GM13976 (cell line): Measurements from ENCODE around the gene SSBP2.

Experiments
- DNase-seq: peaks from one replicate; pipeline ENCODE4 v3.0.0; 2012; ENCODE audit warnings: low spot score
- in situ Hi-C: fragments of 300-500 bp; cut with MboI; formaldehyde crosslinking; loops from one replicate; pipeline ENCODE4 v1.12.0; 2022; ENCODE audit warnings: low sequenced_read_pairs, mixed read lengths, inconsistent platforms; ENCODE audit not compliant: unreplicated experiment
- TF ChIP-seq, protein P1 (sequence below): IDR thresholded peaks from 2 replicates; pipeline ENCODE4 v1.5.1; 2012; ENCODE audit warnings: borderline replicate concordance, mild to moderate bottlenecking; ENCODE audit not compliant: insufficient read depth; ENCODE audit errors: extremely low read depth, missing control alignments, control extremely low read depth

The SSBP2 gene

DNA sequence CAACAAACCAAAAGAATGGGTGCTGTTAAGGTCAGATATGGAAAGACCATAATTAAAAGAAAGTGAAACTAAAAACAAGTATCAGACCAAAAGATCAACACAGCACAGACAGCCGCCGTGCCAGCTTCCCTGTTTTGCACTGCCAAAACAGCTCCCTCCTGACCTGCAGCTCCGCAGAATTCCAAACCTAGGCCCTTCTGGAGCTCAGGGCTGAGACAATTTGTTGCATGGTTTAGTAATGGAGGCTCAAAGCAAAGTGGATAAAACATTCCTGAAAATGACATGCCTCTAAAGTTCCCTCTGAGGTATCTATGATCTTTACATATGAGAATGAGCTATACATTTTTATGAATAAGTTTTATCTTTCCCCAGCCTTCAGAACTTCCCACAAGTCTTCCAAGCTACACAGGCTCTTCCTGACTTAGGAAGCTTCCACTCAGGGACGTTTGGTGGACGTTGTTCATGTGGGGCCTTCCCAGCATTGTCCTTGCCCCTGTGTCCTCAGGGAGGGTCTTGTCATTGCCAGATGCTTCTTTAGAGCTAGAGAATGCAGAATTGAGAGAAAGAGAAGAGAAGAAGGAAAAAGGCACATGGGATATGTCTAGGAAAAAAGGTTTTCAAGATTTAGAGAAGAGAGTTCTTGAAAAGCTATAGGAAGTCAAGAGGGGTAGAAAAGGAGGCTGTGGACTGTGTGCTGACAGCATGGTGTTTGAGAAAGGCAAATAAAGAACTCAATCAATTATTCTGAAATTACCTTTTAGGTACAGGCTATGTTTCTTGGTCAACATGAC, 28.4 kb upstream of the SSBP2 start:
- in situ Hi-C loops: no loop called here
- TF ChIP-seq, protein P1, sequence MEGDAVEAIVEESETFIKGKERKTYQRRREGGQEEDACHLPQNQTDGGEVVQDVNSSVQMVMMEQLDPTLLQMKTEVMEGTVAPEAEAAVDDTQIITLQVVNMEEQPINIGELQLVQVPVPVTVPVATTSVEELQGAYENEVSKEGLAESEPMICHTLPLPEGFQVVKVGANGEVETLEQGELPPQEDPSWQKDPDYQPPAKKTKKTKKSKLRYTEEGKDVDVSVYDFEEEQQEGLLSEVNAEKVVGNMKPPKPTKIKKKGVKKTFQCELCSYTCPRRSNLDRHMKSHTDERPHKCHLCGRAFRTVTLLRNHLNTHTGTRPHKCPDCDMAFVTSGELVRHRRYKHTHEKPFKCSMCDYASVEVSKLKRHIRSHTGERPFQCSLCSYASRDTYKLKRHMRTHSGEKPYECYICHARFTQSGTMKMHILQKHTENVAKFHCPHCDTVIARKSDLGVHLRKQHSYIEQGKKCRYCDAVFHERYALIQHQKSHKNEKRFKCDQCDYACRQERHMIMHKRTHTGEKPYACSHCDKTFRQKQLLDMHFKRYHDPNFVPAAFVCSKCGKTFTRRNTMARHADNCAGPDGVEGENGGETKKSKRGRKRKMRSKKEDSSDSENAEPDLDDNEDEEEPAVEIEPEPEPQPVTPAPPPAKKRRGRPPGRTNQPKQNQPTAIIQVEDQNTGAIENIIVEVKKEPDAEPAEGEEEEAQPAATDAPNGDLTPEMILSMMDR: no peak
- DNase-seq: peak; percentile 32

- no peak for DNase-seq
- TF ChIP-seq, protein P1: no peak
- in situ Hi-C loops: no loop called here
These were observed 27.7 kb upstream of the SSBP2 start for GRCh38 chr5:81778642-81779041.

- in situ Hi-C loops: no loop called here
- DNase-seq: no peak
- TF ChIP-seq, protein P1: no peak
These were observed 25.4 kb upstream of the SSBP2 start for GRCh38 chr5:81776258-81776657.

DNA sequence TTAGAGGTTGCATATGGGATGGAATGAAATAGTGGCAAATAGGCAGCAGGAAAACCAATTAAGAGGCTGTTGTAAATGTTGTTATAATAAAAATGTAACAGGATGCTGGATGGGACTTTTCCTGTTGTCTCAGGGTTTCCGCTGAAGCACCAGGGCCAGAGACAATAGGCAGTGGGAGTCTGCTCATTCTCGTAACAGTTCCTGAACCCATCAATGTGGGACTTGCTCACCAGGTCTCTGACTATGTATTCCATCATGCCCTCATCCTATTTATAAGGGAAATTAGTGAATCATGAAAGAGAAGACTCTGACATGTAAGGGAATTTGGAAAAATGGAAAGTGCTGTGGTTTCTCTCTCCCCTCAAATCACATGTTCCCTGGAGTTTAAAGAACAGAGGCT, 23.5 kb upstream of the SSBP2 start:
- TF ChIP-seq, protein P1: no peak
- DNase-seq: no peak
- in situ Hi-C loops: no loop called here

DNA sequence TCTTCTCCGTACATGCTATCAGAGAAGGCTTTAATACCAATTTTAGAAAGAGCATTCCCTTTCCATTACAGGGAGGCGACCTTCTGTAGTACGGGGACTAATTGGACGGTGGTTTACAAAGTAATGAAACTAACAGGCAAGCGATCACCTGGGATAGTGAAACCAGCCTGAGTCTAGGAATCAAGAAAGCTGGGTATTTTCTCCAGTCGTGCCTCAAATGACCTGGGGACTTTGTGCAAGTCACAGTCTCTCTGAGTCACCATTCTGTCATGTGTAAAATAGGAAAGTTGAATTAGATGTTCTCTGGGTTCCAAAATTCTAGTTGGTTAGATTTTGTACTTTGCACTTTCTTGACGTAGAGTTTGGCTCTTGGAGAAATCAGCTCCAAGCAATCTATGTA, 22.7 kb upstream of the SSBP2 start:
- DNase-seq: no peak
- TF ChIP-seq, protein P1: no peak
- in situ Hi-C loops: no loop called here

- in situ Hi-C loops: no loop called here
- TF ChIP-seq, protein P1: no peak
These were observed 22.3 kb upstream of the SSBP2 start for GRCh38 chr5:81773161-81773560.

More at GRCh38 chr5:81773161-81773560, 22.3 kb upstream of the SSBP2 start:
- no peak for DNase-seq
